Measurements from ENCODE around the gene FAT3. TPM values are rescaled to one million over a fixed set of nuclear protein-coding genes. Genes with fewer than 3 reads are reported as not detected.

Gene FAT3
- total RNA-seq: not detected in 2 replicates

DNA sequence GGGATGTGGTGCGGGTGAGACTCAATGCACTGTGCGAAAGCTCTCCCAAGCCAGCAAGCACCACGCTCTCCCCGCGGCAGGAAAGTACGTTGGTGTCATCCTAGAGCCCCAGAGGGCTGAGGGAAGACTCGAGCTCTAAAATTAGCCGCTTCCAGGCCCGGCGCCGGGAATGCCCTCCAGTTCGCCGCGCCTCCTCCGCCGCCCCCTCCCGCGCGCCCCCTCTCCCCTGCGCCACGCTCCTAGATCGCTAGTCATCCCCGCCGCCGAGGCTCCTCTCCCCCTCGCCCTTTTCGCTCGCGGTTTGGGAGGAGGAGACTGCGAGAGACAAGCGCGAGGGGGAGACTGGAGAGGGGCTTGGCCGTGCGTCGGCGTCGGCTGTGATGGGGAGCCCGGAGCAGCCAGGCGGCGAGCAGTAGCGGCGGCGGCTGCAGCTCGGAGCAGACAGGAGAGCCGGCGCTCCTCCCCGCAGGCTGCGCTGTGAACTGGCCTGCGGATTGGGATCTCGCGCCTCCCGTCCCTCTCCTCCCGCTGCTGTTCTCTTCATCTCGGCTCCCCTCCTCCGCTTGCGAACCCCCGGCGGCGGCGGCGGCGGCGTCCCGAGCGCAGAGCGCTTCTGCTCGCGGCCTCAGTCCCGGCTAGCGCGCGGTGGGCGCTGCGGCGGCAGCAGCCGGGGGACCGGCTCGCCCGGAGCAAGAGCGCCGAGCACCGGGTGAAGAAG, at the start of gene FAT3:
Gene FAT3 (plus strand): TSS at position 412 of the 718 bp plus-strand sequence. CDS start 127,295 bp downstream, outside the sequence.
- intact Hi-C loops (cut with micrococcal nuclease): no loop called here

DNA sequence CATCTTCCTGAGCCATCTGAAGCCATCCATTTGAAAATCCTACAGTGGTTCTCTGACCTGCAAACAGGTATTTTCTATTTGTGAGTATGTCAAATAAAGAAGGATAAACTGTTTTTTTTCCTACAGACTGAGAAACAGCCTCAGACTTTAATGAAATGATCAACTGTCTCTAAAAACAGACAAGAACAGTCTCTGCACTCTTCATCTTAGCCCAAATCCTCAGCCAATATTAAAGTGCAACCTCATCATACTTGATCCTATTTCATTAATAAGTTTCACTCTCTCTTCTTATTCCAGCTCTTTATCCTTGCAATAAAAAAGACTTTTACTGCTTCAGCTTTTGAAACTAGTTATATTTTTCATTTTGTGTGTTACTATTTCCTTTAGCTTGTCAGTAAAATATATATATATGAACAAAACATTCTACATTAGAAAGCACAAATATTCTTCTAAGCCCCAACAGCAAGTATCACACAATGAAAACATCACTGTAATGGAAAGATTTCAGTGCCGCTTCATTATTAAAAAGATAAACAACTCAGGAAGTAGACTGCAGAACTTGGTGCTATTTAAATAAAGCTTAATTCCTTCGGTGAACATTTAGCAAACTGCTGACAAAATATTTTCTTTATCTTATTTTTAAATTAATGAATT, 45.5 kb upstream of the FAT3 start:
- intact Hi-C loops (cut with micrococcal nuclease): no loop called here

DNA sequence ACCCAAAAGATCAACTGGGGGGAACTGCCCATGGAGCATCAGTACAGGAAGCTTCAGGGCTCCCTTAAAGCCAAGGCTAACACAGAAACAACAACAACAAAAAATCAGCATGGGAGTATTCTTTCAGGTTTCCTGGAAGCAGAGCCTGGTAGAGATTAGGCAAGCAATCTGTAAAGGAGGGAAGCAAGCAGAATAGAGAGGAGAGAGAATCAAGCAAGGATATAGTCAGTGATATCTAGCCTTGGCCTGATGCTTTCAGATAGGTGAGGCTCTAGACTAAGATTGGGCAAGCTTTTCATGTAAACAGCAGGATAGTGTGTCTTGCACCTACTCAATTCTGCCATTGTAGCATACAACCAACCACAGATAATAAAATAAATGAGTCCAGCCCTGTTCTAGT, 44.4 kb upstream of the FAT3 start:
- intact Hi-C loops (cut with micrococcal nuclease): no loop called here

DNA sequence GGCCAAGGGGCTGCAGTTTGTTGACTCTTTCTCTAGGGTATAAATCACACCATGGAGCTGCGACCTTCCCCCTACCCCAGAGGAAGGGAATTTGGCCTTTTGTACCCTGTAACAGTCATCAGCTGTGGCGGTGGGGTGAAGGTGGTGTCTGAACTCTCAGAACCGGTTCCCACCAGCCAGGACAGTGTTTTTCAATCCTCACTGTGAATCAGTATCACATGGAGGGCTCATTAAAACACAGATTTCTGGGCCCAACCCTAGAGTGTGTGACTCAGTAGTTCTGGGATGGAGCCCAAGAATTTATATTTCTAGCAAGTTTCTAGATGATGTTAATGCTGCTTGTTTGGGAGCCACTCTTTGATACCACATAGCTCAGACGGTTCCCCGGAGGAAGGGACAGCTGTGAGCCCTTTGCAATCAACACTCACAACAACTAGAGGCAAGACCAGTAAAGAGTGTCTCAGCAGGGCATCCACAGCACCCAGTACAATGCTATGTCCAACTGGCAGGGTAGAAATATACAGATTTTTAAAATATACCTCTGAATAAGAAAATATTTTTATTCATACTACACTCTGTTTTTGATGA, 43.9 kb upstream of the FAT3 start:
- intact Hi-C loops (cut with micrococcal nuclease): no loop called here

DNA sequence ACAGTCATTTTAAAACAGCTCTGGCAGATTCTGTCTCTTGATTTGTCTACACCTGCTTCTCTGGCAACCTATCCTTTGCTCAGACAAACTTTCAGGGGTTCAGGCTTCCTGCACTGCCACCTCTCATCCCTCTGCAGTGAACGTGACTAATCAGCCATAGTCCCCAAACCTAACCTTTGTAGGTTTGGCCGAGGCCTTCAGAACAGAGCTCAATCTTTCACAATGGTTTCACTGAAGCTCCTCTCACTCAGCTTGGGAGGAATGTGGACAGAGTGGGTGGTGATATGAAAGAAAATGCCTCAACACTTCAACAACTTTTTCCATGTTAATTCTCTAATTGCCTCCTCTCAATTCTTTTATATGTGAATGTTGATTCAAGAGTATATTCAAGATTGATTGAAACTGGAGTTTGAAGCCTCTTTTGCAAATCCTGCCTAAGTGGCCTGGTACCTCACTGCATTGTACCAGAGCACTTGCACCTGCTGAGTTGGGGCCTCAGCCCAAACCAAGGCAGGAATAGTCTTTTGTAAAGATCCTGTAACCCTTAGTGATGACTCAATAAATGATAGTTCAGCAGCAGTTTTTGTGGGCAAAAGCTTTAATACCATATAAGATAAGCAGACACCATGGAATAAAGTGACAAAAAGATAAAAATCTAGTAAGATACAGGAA, 33.9 kb upstream of the FAT3 start:
- intact Hi-C loops (cut with micrococcal nuclease): no loop called here

DNA sequence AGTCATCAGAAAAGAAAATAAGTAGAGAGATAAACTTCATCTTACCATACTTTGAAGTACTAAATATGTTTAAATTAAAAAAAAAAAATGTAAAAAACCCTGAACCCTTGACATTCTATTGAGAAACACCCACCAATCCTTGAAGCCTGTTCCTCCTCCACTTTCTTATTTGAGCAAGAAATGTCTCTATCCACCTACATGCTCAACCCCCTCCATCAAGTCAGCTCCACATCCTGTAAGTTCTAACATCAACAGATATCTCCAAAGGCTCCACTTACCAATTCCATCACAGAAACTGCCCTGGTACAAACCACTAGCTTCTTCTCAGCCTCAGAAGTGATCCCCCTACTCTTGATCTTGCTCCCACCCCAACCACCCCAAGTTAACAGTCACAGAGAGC, 32.5 kb upstream of the FAT3 start:
- intact Hi-C loops (cut with micrococcal nuclease): no loop called here

DNA sequence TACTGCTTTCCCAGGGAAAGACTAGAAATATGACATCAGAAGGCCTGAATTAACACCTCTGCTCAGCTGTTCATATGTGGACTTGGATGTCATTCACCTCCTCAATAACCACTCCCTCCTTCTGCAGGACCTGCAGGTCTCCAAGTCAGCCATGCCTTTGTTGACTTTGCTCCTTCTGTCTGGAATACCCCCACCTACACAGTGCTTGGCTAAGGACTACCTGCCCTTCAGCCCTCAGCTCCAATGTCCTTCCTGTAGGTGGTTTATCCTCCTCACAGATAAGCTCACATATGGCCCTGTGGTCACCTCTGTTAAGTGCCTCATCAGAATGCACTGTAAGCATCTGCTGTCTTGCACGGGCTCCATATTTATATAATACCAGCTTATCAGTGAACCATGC, 26.4 kb upstream of the FAT3 start:
- intact Hi-C loops (cut with micrococcal nuclease): no loop called here

DNA sequence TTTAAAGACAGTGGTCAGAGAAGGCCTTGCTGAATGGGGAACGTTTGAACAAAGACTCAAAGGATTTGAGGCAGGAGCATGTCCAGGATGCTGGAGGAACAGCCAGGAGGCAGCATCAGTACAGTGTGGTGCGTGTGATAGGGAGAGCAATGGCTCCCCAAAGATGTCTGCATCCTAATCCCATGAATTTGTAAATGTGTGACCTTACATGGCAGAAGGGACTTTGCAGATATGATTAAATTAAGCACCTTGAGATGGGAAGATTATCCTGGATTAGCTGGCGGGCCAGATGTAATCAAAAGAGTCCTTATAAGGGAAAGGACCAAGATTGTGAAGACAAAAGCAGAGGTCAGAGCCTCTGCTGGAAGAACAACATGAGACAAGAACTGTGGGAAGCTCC, 24.6 kb upstream of the FAT3 start:
- intact Hi-C loops (cut with micrococcal nuclease): no loop called here

DNA sequence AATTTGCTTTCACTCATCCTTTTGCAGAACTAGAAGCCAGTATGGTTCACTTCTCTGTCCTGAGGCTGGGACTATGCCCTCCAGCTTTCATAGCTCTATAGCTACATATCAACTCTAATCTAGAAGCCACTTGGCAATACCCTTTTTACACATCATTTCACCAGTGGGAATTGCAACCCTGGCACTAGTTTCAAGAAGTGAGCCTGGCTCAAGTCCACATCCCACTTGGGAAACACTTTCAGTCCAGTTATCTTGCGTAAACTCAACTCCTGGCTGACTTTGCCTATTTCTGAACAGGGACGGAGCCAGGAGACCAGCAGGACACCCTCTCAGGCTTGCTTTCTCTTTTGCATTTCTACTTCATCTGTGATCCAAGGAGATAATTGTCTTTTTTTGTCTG, 19.9 kb upstream of the FAT3 start:
- intact Hi-C loops (cut with micrococcal nuclease): no loop called here

DNA sequence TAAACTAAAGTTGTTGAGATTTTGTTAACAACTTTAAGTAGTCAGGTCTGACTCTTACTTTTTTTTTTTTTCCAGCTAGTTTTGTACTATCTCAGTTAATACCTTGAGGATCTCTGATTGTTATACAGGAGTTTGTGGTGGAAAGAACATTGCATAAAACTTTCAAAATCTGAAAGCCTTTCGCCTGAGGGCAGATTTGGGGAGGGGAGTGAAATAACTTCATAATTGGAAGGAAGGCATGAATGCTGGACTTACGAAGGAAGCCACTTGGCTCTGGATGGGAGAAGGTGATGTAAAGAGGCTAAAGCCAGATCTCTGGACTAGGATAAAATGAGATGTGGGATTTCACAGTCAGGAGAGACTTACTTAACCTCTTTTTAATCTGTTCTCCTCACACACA, 18.2 kb upstream of the FAT3 start:
- intact Hi-C loops (cut with micrococcal nuclease): no loop called here

DNA sequence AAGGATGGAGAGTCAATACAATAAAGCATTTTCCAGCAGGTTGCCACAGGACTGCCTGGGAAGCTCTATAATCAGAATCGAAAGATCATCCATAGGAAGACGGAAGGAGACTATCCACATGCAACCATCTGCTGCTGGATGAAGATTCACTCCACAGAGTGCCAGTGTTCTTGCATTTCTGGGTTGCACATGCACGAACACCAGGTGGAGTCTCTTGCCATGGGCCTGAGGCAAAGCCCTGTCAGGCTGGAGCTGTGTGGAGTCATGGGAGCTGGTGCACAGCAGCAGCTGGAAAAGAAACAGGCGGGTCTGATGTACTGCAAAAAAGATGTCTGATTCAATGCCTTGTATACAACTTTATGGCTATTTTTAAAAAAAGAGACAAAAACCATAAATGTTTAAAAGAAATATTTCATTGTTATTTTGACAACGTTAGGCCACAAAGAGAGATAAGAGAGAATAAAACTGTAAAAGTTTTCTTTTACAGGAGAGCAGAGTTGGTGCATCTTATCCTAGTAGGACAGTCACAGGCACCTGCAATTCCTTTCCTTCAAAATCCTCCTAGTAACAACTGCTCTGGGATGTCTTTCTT, 12.9 kb upstream of the FAT3 start:
- intact Hi-C loops (cut with micrococcal nuclease): no loop called here

DNA sequence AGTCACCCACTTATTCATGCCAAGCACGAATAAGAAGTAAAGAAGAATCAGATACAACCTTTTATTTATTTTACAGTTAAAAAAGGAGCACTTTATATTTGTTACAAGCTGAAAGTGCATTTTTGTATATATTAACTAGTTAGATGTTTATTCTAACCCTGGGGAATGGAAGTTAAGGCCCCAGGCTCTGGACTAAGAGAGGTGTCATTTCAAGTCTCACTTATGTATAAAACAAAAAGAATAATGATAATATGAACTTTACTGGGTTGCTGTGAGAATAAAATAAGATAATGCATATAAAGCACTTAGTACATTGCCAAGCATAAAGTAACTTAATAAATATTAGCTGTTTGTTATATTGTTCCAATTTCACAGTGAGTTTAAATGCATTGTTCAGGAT, 12.1 kb upstream of the FAT3 start:
- intact Hi-C loops (cut with micrococcal nuclease): no loop called here

DNA sequence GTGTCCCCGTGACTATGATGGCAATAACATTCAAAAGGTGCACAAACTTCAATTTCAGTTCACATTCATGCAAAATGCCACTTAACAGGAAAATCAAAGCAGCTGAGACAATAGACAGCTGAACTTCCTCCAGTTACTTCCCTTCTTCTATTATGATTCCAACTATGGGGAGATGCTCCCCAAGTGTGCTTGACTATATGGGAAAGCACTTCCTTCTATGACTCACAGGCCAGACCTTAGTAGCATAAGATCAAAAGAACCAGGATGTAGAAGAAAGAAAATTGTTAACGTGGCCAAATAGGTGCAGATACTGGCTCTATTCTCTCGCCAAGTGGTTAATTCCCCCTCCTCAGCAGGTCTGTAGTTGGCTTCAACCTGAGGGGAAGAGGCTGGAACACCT, 7.8 kb upstream of the FAT3 start:
- intact Hi-C loops (cut with micrococcal nuclease): no loop called here

DNA sequence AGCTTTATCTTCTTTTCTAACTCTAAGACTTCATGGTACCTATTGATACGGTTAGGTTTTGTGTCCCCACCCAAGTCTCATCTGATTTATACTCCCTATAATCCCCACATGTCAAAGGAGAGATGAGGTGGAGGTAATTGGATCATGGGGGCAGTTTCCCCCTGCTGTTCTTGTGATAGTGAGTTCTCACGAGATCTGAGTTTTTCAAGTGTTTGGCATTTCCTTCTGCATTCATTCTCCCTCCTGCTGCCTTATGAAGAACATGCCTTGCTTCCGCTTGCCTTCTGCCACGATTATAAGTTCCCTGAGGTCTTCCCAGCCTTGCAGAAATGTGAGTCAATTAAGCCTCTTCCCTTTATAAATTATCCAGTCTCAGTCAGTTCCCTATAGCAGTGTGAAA, 5.1 kb upstream of the FAT3 start:
- intact Hi-C loops (cut with micrococcal nuclease): no loop called here

DNA sequence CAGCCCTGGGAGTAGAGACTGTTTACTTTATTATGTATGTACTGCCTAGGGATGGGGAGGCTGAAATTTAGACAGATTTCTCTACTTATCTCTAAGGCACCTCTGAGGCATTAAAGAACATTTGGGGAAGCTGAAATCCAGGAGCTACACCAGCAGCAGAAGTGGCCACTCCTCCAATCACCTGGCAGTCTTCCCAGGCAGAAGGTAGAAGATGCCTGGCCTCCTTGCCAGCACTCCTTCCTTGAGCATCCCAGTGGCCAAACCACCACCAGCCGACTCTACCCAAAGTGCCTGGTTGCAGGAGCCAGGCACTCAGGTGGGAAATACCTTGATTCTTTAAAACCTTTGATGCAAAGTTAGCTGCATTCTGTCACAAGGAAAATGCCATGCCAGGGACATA, 1.9 kb upstream of the FAT3 start:
- intact Hi-C loops (cut with micrococcal nuclease): no loop called here

DNA sequence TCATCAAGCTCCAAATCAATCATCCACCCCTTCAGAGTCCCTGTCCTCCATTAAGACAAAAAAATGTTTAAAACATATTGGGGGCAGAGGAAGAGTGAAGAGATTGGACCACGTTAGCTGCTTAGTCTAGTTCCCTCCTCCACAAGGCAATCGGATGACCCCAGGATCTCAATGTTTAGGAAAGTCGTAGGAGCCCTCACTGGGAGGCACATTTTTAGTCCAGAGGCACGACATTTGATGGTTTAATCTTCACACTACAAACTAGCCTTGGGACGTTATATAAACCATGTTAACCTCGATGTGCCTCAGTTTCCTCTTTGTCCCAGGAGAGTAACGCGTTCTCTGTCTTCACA, 588 bp upstream of the FAT3 start:
- intact Hi-C loops (cut with micrococcal nuclease): no loop called here

DNA sequence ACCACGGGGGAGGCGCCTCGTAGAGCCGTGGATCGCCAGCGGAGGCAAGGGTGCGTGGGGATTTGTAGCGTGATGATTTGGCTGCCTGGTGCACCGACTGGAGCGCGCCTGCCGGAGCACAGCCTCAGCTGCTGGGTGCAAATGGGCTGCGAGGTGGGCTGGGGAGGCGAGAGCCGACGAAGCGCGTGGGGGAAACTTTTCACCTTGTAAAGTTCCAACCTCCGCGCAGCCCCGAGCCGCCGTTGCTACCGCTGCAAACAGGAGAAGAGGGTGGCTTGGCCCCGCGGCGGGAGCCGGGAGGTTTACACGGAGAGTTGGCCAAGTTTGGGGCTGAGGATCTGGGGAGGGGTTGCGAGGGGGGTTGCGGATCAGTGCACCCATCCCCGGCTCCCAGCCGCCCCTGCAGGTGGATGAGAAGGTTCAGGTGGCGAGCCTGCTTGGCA, 528 bp downstream of the FAT3 start:
- intact Hi-C loops (cut with micrococcal nuclease): no loop called here

DNA sequence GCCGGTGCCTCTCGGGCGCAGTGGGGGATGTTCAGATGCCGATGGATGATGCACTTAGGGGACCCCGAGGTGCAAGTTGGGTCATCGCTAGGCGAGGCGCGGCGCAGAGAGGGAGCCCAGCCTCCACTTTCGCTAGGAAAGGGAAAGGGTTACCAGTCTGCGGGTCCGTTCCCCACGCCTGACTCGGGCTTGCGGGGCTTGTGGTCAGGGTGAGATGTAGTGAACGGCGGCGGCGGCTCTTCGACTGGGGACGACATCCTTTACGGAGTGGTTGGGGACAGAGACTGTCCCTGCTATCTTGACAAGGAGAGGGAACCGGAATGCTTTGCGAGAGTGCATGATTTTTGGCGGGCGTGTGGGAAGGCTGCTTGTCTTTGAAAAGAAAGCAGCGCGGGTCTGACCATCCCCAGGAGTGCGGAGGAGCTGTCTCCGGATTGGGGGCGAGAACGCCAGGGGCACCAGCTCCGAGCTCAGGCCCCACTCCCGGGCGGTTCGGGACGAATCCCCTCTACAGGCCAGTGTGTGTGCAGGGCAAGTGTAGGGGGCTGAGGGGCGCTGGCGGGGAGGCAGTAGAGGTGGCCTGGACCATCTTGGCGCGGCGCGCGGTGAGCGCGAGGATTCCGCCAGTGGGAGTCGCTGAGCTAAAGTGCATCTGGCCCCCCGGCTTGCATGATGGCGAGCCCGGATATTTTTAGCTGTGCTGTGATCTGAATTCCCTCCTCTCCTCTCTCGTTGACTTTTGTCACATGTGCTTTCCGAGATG, 1.1 kb downstream of the FAT3 start:
- intact Hi-C loops (cut with micrococcal nuclease): no loop called here

DNA sequence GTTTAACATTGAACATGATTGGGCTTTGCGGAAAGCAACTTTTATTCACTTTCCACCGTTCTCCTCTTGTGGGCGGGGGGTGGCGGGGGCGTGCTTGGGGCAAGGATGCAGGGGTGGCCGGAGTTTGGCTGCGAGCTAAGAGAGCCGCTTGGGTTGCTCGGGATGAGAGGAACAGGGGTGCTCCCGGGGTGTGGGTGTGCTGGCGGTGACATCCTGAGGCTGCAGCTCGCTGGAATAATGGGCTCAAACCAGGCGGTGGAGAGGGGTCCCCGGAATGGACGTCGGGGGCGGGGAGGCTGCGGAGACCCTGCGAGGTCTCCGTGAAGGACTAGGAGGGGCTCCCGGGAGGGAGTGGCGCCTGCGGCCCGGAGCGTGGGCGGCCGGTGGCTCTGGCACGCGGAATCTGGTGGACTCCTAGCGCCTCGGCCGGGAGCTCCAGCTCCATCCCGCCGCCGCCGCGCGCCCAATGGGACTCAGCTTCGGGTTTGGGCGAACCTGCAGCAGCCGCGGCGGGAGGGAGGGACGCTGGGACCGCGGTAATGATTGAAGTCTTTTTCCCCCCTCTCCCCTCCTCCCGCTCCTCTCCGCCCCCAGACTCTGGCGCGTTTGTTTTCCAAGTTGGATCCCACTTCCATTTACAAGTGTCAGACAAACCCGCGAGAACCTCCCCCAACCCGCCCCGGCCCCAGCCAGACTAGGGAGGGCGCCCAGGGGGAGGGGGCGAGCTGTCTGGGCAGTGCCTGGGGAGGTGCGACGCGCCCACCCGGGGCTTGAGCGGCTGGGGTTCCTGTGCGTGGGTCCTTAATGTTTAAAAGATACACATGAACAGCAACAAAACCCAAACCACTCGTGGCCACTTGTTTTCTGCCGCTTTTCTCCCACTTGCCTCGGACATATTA, 2.0 kb downstream of the FAT3 start:
- intact Hi-C loops (cut with micrococcal nuclease): no loop called here

DNA sequence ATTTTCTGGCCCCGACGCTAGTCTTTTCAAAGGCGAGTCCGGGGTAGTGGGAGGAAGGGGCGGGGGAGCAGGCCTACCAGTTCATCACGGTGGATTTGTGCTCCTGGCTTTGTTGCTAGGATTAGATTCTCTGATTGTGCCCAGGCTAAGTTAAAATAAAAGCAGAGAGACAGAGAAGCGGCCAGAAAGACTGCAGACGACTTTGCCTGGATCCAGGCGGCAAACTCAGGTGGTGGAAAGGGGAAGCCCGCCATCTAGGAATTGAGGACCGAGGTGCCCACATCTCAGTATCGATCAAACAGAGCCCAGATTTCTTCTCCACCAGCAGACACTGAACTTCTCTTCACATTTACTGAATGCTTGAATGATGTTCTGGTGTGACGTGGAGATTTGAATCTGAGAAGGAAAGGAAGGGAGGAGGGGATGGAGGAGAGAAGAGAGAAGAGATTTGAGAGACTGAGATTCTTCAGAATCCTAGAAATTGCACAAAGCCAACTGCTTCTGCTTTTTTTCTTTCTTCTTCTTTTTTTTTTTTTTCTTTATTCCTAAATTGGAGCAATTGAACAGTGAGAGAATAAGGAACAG, 2.7 kb downstream of the FAT3 start:
- intact Hi-C loops (cut with micrococcal nuclease): no loop called here
